ENCODE data around the gene SND1. TPM values are rescaled to one million over a fixed set of nuclear protein-coding genes. Genes with fewer than 3 reads are reported as not detected.

SND1 gene
- total and polyA plus RNA-seq, 2 of the 4 experiments (the other 2 are of a cell fraction) = 154 to 294 TPM

DNA sequence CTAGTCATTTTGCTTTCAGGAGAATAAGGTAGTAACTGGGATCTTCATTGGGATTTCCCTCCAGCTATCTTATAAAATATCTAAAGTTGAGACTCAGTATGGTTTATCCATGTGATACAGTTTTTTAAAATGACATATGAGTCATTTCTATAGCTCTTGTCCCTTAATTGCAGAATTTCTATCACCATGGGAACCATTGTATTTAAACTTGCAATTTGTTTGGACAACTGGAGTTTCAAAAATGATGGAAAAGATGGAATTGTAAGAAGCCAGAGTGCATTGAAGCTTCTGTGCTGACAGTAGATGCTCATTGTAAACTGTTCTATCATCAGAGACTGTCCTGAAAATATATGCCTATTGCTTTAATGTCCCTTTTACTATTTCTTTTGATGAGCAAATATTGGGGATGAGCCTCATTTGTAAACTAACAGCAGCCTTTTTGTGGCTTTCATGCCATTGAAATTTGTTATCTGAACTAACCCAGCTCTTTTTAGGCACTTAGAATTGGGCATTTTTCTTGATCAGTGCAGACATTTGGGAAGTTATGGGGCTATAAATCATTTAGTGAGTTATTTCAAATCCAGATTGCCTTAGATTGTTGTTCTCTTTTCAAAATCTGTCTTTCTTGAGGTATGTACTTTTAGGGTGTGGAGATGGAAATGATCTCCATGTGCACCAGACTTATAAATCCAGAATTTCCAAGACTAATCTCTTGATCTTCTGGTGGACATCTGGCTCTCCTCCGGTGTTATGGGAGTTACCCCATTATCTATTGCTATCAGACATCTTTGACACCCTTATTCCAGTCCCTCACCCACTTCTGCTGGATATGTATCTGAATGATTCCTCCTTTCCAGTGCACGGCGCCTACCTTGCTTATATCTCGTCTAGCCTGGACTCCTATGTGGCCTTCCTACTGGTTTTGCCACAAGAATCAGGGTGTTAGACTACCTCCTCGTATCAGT is 159.0 kb downstream of the SND1 start:
- H3K36me3 ChIP-seq (ENCODE audit: control insufficient read depth, insufficient read depth, low read length) = peaks cover 7% of the 10 kb centered on the region
- H3K4ac ChIP-seq (ENCODE audit: low read depth, low read length) = no peak overlapping the region
- peaks cover 49 to 77% of the 10 kb centered on the region in 2 experiments for H3K79me1 ChIP-seq (ENCODE audit: low read depth in 1 of 2, low read length in 2 of 2)
- POLR2A ChIA-PET (ENCODE audit: unreplicated experiment) = no interaction called here
- no peak overlapping the region for H3K14ac ChIP-seq (replicated peaks; ENCODE audit: low read depth, low read length)
- H2AK5ac ChIP-seq (ENCODE audit: low read depth, low read length) = no peak overlapping the region
- DNase-seq (no peak), ATAC-seq (ENCODE audit: low read depth) (no peak)
- in situ Hi-C loops (cut with MboI; ENCODE audit: low sequenced_read_pairs) (no loop called here), dilution Hi-C loops (cut with HindIII; ENCODE audit: low sequenced_read_pairs, unreplicated experiment) (no loop called here), intact Hi-C loops (cut with micrococcal nuclease) (no loop called here)
- H4K5ac ChIP-seq (ENCODE audit: low read depth, low read length) = no peak overlapping the region
- H4K20me1 ChIP-seq (ENCODE audit: insufficient read depth, low read length) = peaks cover 72% of the 10 kb centered on the region
- H4K91ac ChIP-seq (ENCODE audit: insufficient read depth, low read depth, low read length) = no peak overlapping the region
- no peak overlapping the region for H3K27ac ChIP-seq (ENCODE audit: insufficient read depth, low read length)
- no peak overlapping the region for H3K18ac ChIP-seq (ENCODE audit: low read depth, low read length)
- BruUV-seq (replicated peaks) = no TSS peak
- no peak overlapping the region for H4K8ac ChIP-seq (ENCODE audit: low read depth in 2 of 2, low read length in 2 of 2)
- H3K9me1 ChIP-seq (ENCODE audit: insufficient read depth, low read length) = peaks cover 14% of the 10 kb centered on the region
- no peak overlapping the region for H2BK5ac ChIP-seq (ENCODE audit: low read depth, low read length, poor library complexity, severe bottlenecking)
- no peak overlapping the region for H2AFZ ChIP-seq (replicated peaks; ENCODE audit: low read length, poor library complexity)
- H3K9ac ChIP-seq (ENCODE audit: low read depth, low read length) = no peak overlapping the region
- H3K4me3 ChIP-seq (ENCODE audit: insufficient read depth, low read depth, low read length) = no peak overlapping the region
- peaks cover 10% of the 10 kb centered on the region for H3K4me1 ChIP-seq (ENCODE audit: control insufficient read depth, insufficient read depth, low read length)
- no peaks in the 10 kb centered on the region for H3K27me3 ChIP-seq (ENCODE audit: control insufficient read depth, insufficient read depth, low read length)
- no peak overlapping the region for H2BK15ac ChIP-seq (ENCODE audit: low read depth, low read length)
- no CpG with 5 or more reads among the region's 5 CpGs for WGBS, 2 experiments (ENCODE audit: extremely low coverage in 2 of 2, insufficient read length in 1 of 2)
- CTCF ChIA-PET = interaction anchor here (0.5 kb wide), 1 partner anchor 13 kb away, joined by 4 read pairs; no protein-coding TSS in a partner anchor
- H2BK120ac ChIP-seq (ENCODE audit: low read depth, low read length) = no peak overlapping the region
- H3K9me3 ChIP-seq (ENCODE audit: control insufficient read depth, insufficient read depth, low read length) = no peaks in the 10 kb centered on the region
- no peak overlapping the region for H2BK20ac ChIP-seq (ENCODE audit: low read depth, low read length)
- no peak overlapping the region for H3K23ac ChIP-seq (ENCODE audit: low read depth, low read length)
- no peak overlapping the region for H2AK9ac ChIP-seq (replicated peaks; ENCODE audit: low read depth, low read length, poor library complexity)
- H3K56ac ChIP-seq (ENCODE audit: extremely low read depth, insufficient read depth, low read length) = no peak overlapping the region
- no peak overlapping the region for H3K4me2 ChIP-seq (ENCODE audit: low read depth, low read length)
- TF ChIP-seq, protein P1, sequence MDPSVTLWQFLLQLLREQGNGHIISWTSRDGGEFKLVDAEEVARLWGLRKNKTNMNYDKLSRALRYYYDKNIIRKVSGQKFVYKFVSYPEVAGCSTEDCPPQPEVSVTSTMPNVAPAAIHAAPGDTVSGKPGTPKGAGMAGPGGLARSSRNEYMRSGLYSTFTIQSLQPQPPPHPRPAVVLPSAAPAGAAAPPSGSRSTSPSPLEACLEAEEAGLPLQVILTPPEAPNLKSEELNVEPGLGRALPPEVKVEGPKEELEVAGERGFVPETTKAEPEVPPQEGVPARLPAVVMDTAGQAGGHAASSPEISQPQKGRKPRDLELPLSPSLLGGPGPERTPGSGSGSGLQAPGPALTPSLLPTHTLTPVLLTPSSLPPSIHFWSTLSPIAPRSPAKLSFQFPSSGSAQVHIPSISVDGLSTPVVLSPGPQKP (IDR thresholded peaks at IDR 0.05; ENCODE audit: borderline replicate concordance, low read depth, low read length) = no peak
- TF ChIP-seq MAZ (IDR thresholded peaks at IDR 0.05; ENCODE audit: borderline replicate concordance, low read depth, low read length) (no peak), RAD21 (IDR thresholded peaks at IDR 0.05; ENCODE audit: low read length) (no peak), FOS (IDR thresholded peaks at IDR 0.05; ENCODE audit: low read depth, low read length) (no peak), CTCF (conservative IDR thresholded peaks at IDR 0.05; ENCODE audit: low read depth, low read length) (no peak), USF2 (IDR thresholded peaks at IDR 0.05; ENCODE audit: low read depth, low read length) (no peak), CHD1 (IDR thresholded peaks at IDR 0.05; ENCODE audit: low read depth, low read length) (no peak), BHLHE40 (IDR thresholded peaks at IDR 0.05; ENCODE audit: low read depth, low read length) (no peak), MXI1 (IDR thresholded peaks at IDR 0.05; ENCODE audit: borderline replicate concordance, low read depth, low read length) (no peak), RCOR1 (IDR thresholded peaks at IDR 0.05; ENCODE audit: insufficient replicate concordance, low read length) (no peak), CEBPB (IDR thresholded peaks at IDR 0.05; ENCODE audit: low read depth, low read length) (no peak), SMC3 (IDR thresholded peaks at IDR 0.05; ENCODE audit: low read depth, low read length) (no peak), NFE2L2 (IDR thresholded peaks at IDR 0.05; ENCODE audit: low read depth, low read length) (no peak), MAFK (IDR thresholded peaks at IDR 0.05; ENCODE audit: low read depth, low read length) (no peak)
